BE2C (cell line): ENCODE results near the gene DAPK1.

Source experiments
- DNase-seq: peaks from one replicate; pipeline ENCODE4 v3.0.0-alpha.2; 2020
- H3K27me3 ChIP-seq: fragments of 250-450 bp; sonication (Bioruptor Pico); 2 replicates; pipeline ENCODE4 v1.5.1; 2020; ENCODE audit warnings: mild to moderate bottlenecking
- H3K36me3 ChIP-seq: fragments of 250-450 bp; sonication (Bioruptor Pico); 2 replicates; pipeline ENCODE4 v1.5.1; 2020; ENCODE audit warnings: mild to moderate bottlenecking
- H3K4me1 ChIP-seq: fragments of 250-450 bp; sonication (Bioruptor Pico); 2 replicates; pipeline ENCODE4 v1.5.1; 2020
- H3K4me3 ChIP-seq: 2 replicates; pipeline ENCODE4 v1.5.1; 2011; ENCODE audit warnings: low read depth, low read length
- H3K9me3 ChIP-seq: fragments of 250-450 bp; sonication (Bioruptor Pico); 2 replicates; pipeline ENCODE4 v1.5.1; 2020
- CTCF ChIP-seq: IDR thresholded peaks from 2 replicates; pipeline ENCODE4 v1.5.1; 2012; ENCODE audit warnings: mild to moderate bottlenecking, low read depth, low read length

The DAPK1 gene

GRCh38 chr9:87513880-87514535 lies 16.3 kb downstream of the DAPK1 start:
- no peaks in the 10 kb centered on the region for H3K36me3 ChIP-seq
- H3K4me1 ChIP-seq, result peaks cover 47% of the 10 kb centered on the region
- DNase-seq, result no peak

GRCh38 chr9:87515006-87515405 lies 17.3 kb downstream of the DAPK1 start:
- no peak for DNase-seq
- no peak overlapping the region for H3K4me3 ChIP-seq
- H3K9me3 ChIP-seq, result no peaks in the 10 kb centered on the region
- H3K27me3 ChIP-seq, result no peaks in the 10 kb centered on the region
- H3K36me3 ChIP-seq, result no peaks in the 10 kb centered on the region
- TF ChIP-seq CTCF, result no peak
- H3K4me1 ChIP-seq, result peaks cover 41% of the 10 kb centered on the region

More at GRCh38 chr9:87513880-87514535, 16.3 kb downstream of the DAPK1 start:
- no peaks in the 10 kb centered on the region for H3K27me3 ChIP-seq
- TF ChIP-seq CTCF, result no peak
- no peaks in the 10 kb centered on the region for H3K9me3 ChIP-seq
- H3K4me3 ChIP-seq, result no peak overlapping the region

GRCh38 chr9:87515588-87516221 lies 18.0 kb downstream of the DAPK1 start:
- Histone ChIP-seq H3K4me3 (no peak overlapping the region), H3K9me3 (no peaks in the 10 kb centered on the region), H3K36me3 (no peaks in the 10 kb centered on the region), H3K27me3 (no peaks in the 10 kb centered on the region), H3K4me1 (peaks cover 35% of the 10 kb centered on the region)
- no peak for DNase-seq
- TF ChIP-seq CTCF, result no peak

- Histone ChIP-seq H3K4me1 (peaks cover 35% of the 10 kb centered on the region), H3K4me3 (no peak overlapping the region), H3K27me3 (no peaks in the 10 kb centered on the region), H3K36me3 (no peaks in the 10 kb centered on the region), H3K9me3 (no peaks in the 10 kb centered on the region)
- DNase-seq, result peak; percentile 71
- TF ChIP-seq CTCF, result no peak
These were observed 18.7 kb downstream of the DAPK1 start for GRCh38 chr9:87516222-87516925.

- no peaks in the 10 kb centered on the region for H3K9me3 ChIP-seq
- no peak for TF ChIP-seq CTCF
- no peaks in the 10 kb centered on the region for H3K36me3 ChIP-seq
- no peak for DNase-seq
- H3K27me3 ChIP-seq, result no peaks in the 10 kb centered on the region
- H3K4me1 ChIP-seq, result peaks cover 35% of the 10 kb centered on the region
- no peak overlapping the region for H3K4me3 ChIP-seq
These were observed 19.2 kb downstream of the DAPK1 start for GRCh38 chr9:87516926-87517290.

- H3K27me3 ChIP-seq, result no peaks in the 10 kb centered on the region
- H3K4me3 ChIP-seq, result no peak overlapping the region
- H3K9me3 ChIP-seq, result no peaks in the 10 kb centered on the region
- peaks cover 35% of the 10 kb centered on the region for H3K4me1 ChIP-seq
- no peaks in the 10 kb centered on the region for H3K36me3 ChIP-seq
- DNase-seq, result no peak
- no peak for TF ChIP-seq CTCF
These were observed 20.1 kb downstream of the DAPK1 start for GRCh38 chr9:87517732-87518131.
